HepG2 (cell line): ENCODE measurements around the gene MGA. TPM values are rescaled to one million over a fixed set of nuclear protein-coding genes. Genes with fewer than 3 reads are reported as not detected.

Experiments used
- ATAC-seq: fragments of 200-7000 bp; cut with Tn5 transposase; 3 replicates; pipeline ENCODE4 v1.9.1; 2020; ENCODE audit warnings: mild to moderate bottlenecking, moderate library complexity
- BruUV-seq: library from RNA; stranded (reverse); fragments of 400-500 nt; replicated peaks from 2 replicates; lab custom pipeline; 2021; lab: Mats Ljungman, UMichigan
- CTCF ChIA-PET: fragments of 300-600 bp; formaldehyde crosslinking; extraction: SDS; loops from one replicate; lab custom pipeline; 2021; ENCODE audit warnings: low total read pairs, inconsistent platforms, low intra/inter-chr PET ratio; lab: Yijun Ruan, JAX
- POLR2A ChIA-PET: fragments of 350-600 bp; sonication (Branson Sonifier 250); formaldehyde crosslinking; loops from one replicate; lab custom pipeline; 2020; ENCODE audit warnings: antibody characterized with exemption, inconsistent platforms; lab: Yijun Ruan, JAX
- DNase-seq: peaks from one replicate; pipeline ENCODE4 v3.0.0-alpha.2; 2015; ENCODE audit warnings: low spot score
- FAIRE-seq: peaks from 3 replicates; lab custom pipeline; 2011; peaks lifted over from hg19 to GRCh38; lab: Jason Lieb, UNC
- H2AFZ ChIP-seq: one replicate; pipeline ENCODE4 v1.6.1; 2011; ENCODE audit warnings: low read length, inconsistent platforms
- H3K27ac ChIP-seq: fragments of 300-600 bp; 3 replicates; pipeline ENCODE4 v1.8.0; 2011; ENCODE audit warnings: mixed run types, mild to moderate bottlenecking, mixed read lengths, low read length, inconsistent platforms; ENCODE audit not compliant: insufficient read depth; ENCODE audit errors: extremely low read length
- H3K27me3 ChIP-seq, 2 experiments: fragments of 200-600 bp in 1 of 2; 2 replicates in 1 of 2; 3 replicates in 1 of 2; pipeline versions ENCODE4 v1.6.0 to v1.8.0; 2011; ENCODE audit warnings: low read length in 2 of 2, mild to moderate bottlenecking in 2 of 2, moderate library complexity in 2 of 2, inconsistent platforms in 1 of 2; ENCODE audit not compliant: insufficient read depth in 2 of 2, control insufficient read depth in 1 of 2
- H3K36me3 ChIP-seq, 2 experiments: fragments of 200-600 bp in 1 of 2; replicated peaks in 1 of 2; 2 replicates in 1 of 2; 3 replicates in 1 of 2; pipeline versions ENCODE4 v1.5.1 to v1.8.0; 2011; ENCODE audit warnings: low read length in 2 of 2, inconsistent platforms in 1 of 2; ENCODE audit not compliant: insufficient read depth in 2 of 2, control insufficient read depth in 1 of 2
- H3K4me1 ChIP-seq: 2 replicates; pipeline ENCODE4 v1.5.1; 2012; ENCODE audit warnings: low read length, inconsistent platforms; ENCODE audit not compliant: insufficient read depth
- H3K4me2 ChIP-seq: 2 replicates; pipeline ENCODE4 v1.6.0; 2011; ENCODE audit warnings: low read depth, low read length, inconsistent platforms
- H3K4me3 ChIP-seq, 3 experiments: fragments of 200-600 bp in 1 of 3; sonication (generic), shearing (Covaris generic) in 1 of 3; replicated peaks in 1 of 3; 2 replicates each; pipeline ENCODE4 v1.5.1; 2011 to 2016; ENCODE audit warnings: low read length in 3 of 3, inconsistent platforms in 2 of 3, low read depth in 2 of 3, mild to moderate bottlenecking in 2 of 3, control low read depth in 1 of 3, mixed read lengths in 1 of 3; ENCODE audit not compliant: insufficient read depth in 1 of 3
- H3K79me2 ChIP-seq: one replicate; pipeline ENCODE4 v1.6.1; 2011; ENCODE audit warnings: low read length, inconsistent platforms; ENCODE audit not compliant: insufficient read depth
- H3K9ac ChIP-seq: 2 replicates; pipeline ENCODE4 v1.6.0; 2011; ENCODE audit warnings: mild to moderate bottlenecking, low read depth, low read length, inconsistent platforms; ENCODE audit not compliant: insufficient read depth
- H3K9me3 ChIP-seq: 2 replicates; pipeline ENCODE4 v1.5.1; 2012; ENCODE audit warnings: mild to moderate bottlenecking, low read length
- H4K20me1 ChIP-seq: 2 replicates; pipeline ENCODE4 v1.6.0; 2011; ENCODE audit warnings: inconsistent platforms, mild to moderate bottlenecking, low read length, moderate library complexity; ENCODE audit not compliant: insufficient read depth
- CCAR2 ChIP-seq: fragments of 200-400 bp; formaldehyde crosslinking; optimal IDR thresholded peaks from 2 replicates; pipeline ENCODE3; 2018; ENCODE audit warnings: low read depth, mild to moderate bottlenecking, low read length, moderate library complexity
- DPF2 ChIP-seq: sonication (generic); formaldehyde crosslinking; IDR thresholded peaks from 2 replicates; pipeline ENCODE4 v1.4.0; 2020; ENCODE audit warnings: mild to moderate bottlenecking, low read depth, missing genetic modification reagents, borderline replicate concordance
- GATA4 ChIP-seq: sonication (generic); IDR thresholded peaks from 2 replicates; pipeline ENCODE4 v1.6.1; 2016; ENCODE audit warnings: antibody characterized with exemption, low read depth, borderline replicate concordance
- GATAD2A ChIP-seq: IDR thresholded peaks from 2 replicates; pipeline ENCODE4 v1.6.1; 2016
- GFI1 ChIP-seq: sonication (generic); formaldehyde crosslinking; IDR thresholded peaks from 2 replicates; pipeline ENCODE4 v1.5.0; 2020; ENCODE audit warnings: missing genetic modification reagents, mild to moderate bottlenecking, borderline replicate concordance
- NCOA2 ChIP-seq: sonication (generic); formaldehyde crosslinking; IDR thresholded peaks from 2 replicates; pipeline ENCODE4 v1.8.0; 2022; ENCODE audit warnings: inconsistent platforms
- NFIB ChIP-seq: sonication (generic); formaldehyde crosslinking; IDR thresholded peaks from 2 replicates; pipeline ENCODE4 v1.9.0; 2021; ENCODE audit warnings: missing genetic modification reagents, mild to moderate bottlenecking, borderline replicate concordance
- NR2C2 ChIP-seq: sonication (generic); formaldehyde crosslinking; IDR thresholded peaks from 2 replicates; pipeline ENCODE4 v1.4.0; 2020; ENCODE audit warnings: missing genetic modification reagents, mild to moderate bottlenecking, moderate library complexity, borderline replicate concordance
- SAFB2 ChIP-seq: sonication (generic); formaldehyde crosslinking; IDR thresholded peaks from 2 replicates; pipeline ENCODE4 v1.5.1; 2020; ENCODE audit warnings: missing genetic modification reagents, low read depth, mild to moderate bottlenecking, borderline replicate concordance
- SMARCC2 ChIP-seq: fragments of 450-650 bp; IDR thresholded peaks from 2 replicates; pipeline ENCODE4 v1.6.1; 2017; ENCODE audit warnings: antibody characterized with exemption, mild to moderate bottlenecking
- XRCC5 ChIP-seq: fragments of 200-400 bp; formaldehyde crosslinking; optimal IDR thresholded peaks from 2 replicates; pipeline ENCODE3; 2017; ENCODE audit warnings: mild to moderate bottlenecking, low read length
- ZNF44 ChIP-seq: sonication (generic); formaldehyde crosslinking; IDR thresholded peaks from 2 replicates; pipeline ENCODE4 v1.5.1; 2020; ENCODE audit warnings: mild to moderate bottlenecking, missing genetic modification reagents
- ZNF451 ChIP-seq: sonication (generic); formaldehyde crosslinking; IDR thresholded peaks from 2 replicates; pipeline ENCODE4 v1.5.0; 2020; ENCODE audit warnings: mild to moderate bottlenecking, missing genetic modification reagents
- ZNF670 ChIP-seq: sonication (generic); formaldehyde crosslinking; IDR thresholded peaks from 2 replicates; pipeline ENCODE4 v1.8.0; 2022; ENCODE audit warnings: mild to moderate bottlenecking, missing genetic modification reagents, borderline replicate concordance
- ZNF879 ChIP-seq: sonication (generic); formaldehyde crosslinking; IDR thresholded peaks from 2 replicates; pipeline ENCODE4 v1.8.1; 2023; ENCODE audit warnings: missing genetic modification reagents
- WGBS: methylation state at CpG from one replicate; pipeline ENCODE4 v1.1.6; 2017; ENCODE audit warnings: low lambda C conversion rate; 5-methylcytosine and 5-hydroxymethylcytosine counted together
- in situ Hi-C: cut with HindIII; loops from 2 replicates; pipeline ENCODE4 v1.10.0; 2017; ENCODE audit warnings: low pct_unique_long_range_greater_than_20kb; ENCODE audit not compliant: extremely low pct_ligation_motif_present
- intact Hi-C: fragments of 100-400 bp; cut with micrococcal nuclease; formaldehyde crosslinking; loops from one replicate; pipeline ENCODE4 v1.10.0; 2022; ENCODE audit not compliant: unreplicated experiment
- polyA plus RNA-seq, 8 experiments: library from polyadenylated mRNA; depleted of rRNA in 3 of 8; stranded (reverse) in 7 of 8; unstranded in 1 of 8; fragments of >200 nt; fragmentation: Illumina TruSeq in 4 of 8; extraction: Trizol in 4 of 8; gene quantifications; 2 replicates each; pipeline versions ENCODE4 v1.2.1 to v1.2.3, GENCODE V29; 2011 to 2016; ENCODE audit warnings: low read depth in 4 of 8, missing spikeins in 1 of 8, mixed read lengths in 1 of 8; ENCODE audit not compliant: insufficient read depth in 1 of 8
- total RNA-seq, 5 experiments: library from RNA; depleted of rRNA; stranded (reverse); fragments of >200 nt; fragmentation: Illumina TruSeq; extraction: Trizol; gene quantifications; 2 replicates each; pipeline ENCODE4 v1.2.3, GENCODE V29; 2016; ENCODE audit warnings: low read depth in 1 of 5
- TF ChIP-seq, protein P1 (sequence below), 2 experiments: fragments of 450-650 bp in 1 of 2; sonication (generic) in 1 of 2; formaldehyde crosslinking in 1 of 2; IDR thresholded peaks; 2 replicates each; pipeline versions ENCODE4 v1.6.1 to v1.8.0; 2016 to 2022; ENCODE audit warnings: antibody characterized with exemption in 1 of 2, mild to moderate bottlenecking in 1 of 2, missing genetic modification reagents in 1 of 2

MGA gene
- total and polyA plus RNA-seq, 2 of the 13 experiments (the other 11 are each of a cell fraction or from before 2014, with no cell fraction given), result 5.3 to 59.0 TPM

GRCh38 chr15:41801185-41801584 lies 141.0 kb downstream of the MGA start:
- no peak for FAIRE-seq
- Histone ChIP-seq H3K4me2 (no peak overlapping the region), H3K27me3 (no peaks in the 10 kb centered on the region), H3K9me3 (no peaks in the 10 kb centered on the region), H3K27ac (no peak overlapping the region), H4K20me1 (no peaks in the 10 kb centered on the region)
- POLR2A ChIA-PET, result no interaction called here
- 94% methylated on average over 3 of the region's 3 CpGs for WGBS
- CTCF ChIA-PET, result no interaction called here
- TF ChIP-seq SAFB2 (CRISPR knock-in tag) (no peak), ZNF44 (CRISPR knock-in tag) (no peak), SMARCC2 (no peak), XRCC5 (no peak), NFIB (CRISPR knock-in tag) (no peak), GATA4 (no peak), NR2C2 (CRISPR knock-in tag) (no peak), NCOA2 (CRISPR knock-in tag) (no peak), ZNF451 (CRISPR knock-in tag) (no peak), ZNF879 (CRISPR knock-in tag) (no peak), GATAD2A (CRISPR knock-in tag) (no peak), DPF2 (no peak), GFI1 (CRISPR knock-in tag) (no peak), CCAR2 (no peak), ZNF670 (CRISPR knock-in tag) (no peak)
- TF ChIP-seq, protein P1, sequence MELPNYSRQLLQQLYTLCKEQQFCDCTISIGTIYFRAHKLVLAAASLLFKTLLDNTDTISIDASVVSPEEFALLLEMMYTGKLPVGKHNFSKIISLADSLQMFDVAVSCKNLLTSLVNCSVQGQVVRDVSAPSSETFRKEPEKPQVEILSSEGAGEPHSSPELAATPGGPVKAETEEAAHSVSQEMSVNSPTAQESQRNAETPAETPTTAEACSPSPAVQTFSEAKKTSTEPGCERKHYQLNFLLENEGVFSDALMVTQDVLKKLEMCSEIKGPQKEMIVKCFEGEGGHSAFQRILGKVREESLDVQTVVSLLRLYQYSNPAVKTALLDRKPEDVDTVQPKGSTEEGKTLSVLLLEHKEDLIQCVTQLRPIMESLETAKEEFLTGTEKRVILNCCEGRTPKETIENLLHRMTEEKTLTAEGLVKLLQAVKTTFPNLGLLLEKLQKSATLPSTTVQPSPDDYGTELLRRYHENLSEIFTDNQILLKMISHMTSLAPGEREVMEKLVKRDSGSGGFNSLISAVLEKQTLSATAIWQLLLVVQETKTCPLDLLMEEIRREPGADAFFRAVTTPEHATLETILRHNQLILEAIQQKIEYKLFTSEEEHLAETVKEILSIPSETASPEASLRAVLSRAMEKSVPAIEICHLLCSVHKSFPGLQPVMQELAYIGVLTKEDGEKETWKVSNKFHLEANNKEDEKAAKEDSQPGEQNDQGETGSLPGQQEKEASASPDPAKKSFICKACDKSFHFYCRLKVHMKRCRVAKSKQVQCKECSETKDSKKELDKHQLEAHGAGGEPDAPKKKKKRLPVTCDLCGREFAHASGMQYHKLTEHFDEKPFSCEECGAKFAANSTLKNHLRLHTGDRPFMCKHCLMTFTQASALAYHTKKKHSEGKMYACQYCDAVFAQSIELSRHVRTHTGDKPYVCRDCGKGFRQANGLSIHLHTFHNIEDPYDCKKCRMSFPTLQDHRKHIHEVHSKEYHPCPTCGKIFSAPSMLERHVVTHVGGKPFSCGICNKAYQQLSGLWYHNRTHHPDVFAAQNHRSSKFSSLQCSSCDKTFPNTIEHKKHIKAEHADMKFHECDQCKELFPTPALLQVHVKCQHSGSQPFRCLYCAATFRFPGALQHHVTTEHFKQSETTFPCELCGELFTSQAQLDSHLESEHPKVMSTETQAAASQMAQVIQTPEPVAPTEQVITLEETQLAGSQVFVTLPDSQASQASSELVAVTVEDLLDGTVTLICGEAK (IDR thresholded peaks at IDR 0.05), result no peak
- TF ChIP-seq, protein P1 (CRISPR knock-in tag; IDR thresholded peaks at IDR 0.05), result no peak
- TF ChIP-seq, all 625 proteins: peak for 0
- BruUV-seq, result no TSS peak
- no peaks in the 10 kb centered on the region for H3K36me3 ChIP-seq
- H2AFZ ChIP-seq, result no peak overlapping the region
- no peak for ATAC-seq
- H3K4me1 ChIP-seq, result peaks cover 30% of the 10 kb centered on the region
- in situ Hi-C loops (no loop called here), intact Hi-C loops (no loop called here)
- no peaks in the 10 kb centered on the region for H3K79me2 ChIP-seq
- H3K9ac ChIP-seq, result no peak overlapping the region
- H3K4me3 ChIP-seq, result no peak overlapping the region
- DNase-seq, result no peak
